ENCODE data around the gene EGLN2.
"Not testable (repeated sequence)": the region's sequence is repeated elsewhere in the genome, so short reads cannot be mapped to it uniquely, and the experiment has no call there.

Gene EGLN2

DNA sequence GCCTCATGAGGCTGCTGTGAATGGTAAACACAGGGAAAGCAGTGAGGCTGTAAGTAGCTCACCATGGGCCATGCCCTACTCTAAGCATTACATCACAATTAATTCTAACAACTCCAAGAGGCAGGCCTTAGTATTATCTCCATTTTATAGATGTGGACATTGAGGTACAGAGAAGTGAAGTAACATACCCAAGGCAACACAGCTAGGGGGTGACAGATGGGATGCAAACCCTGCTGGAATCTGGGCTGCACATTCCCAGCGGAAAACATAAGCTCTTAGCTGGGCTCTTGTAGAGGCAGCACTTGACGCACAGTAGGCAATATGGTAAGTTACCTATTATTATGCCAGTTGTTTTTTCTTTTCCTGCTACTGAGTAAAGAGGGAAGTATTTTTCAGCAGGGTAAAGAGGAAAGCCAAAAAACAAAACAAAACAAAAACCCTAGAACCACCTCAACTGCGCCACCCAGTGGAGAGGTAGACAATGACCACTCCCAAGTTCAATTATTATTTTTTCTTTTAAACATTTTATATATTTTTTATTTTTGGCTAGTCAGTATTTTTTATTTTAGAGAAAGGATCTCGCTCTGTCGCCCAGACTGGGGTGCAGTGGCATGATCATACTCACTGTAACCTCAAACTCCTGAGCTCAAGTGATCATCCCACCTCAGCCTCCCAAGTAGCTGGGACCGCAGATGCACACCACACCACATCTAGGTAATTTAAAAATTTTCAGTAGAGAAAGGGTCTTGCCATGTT lies 20.7 kb downstream of the EGLN2 start:
- not testable (repeated sequence) for DNase-seq (ENCODE audit: low read depth)

DNA sequence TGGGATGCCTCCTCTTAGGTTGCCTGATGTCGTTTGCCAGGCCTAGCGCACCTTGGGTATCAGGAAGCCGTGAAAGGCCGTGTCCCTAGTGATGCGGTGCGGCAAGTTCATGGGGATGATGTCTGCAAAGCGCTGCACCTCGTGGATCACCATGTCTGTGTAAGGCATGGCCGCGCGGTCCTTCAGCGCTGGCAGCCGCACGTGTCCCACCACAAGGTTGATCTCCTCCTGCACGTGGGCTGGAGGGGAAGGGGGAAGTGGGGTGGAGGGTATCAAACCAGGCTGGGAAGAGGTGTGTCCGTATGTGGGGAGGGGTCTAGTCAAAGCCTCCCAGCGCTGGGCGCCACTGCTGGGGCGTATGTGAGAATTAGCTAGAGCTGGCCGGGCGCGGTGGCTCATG lies 23.2 kb downstream of the EGLN2 start:
- DNase-seq (ENCODE audit: low read depth) = no peak

GRCh38 chr19:40822704-40823553 lies 23.9 kb downstream of the EGLN2 start:
- peak; percentile 60 for DNase-seq (ENCODE audit: low read depth)

- not testable (repeated sequence) for DNase-seq (ENCODE audit: low read depth)
Observed at GRCh38 chr19:40824916-40825315, 25.9 kb downstream of the EGLN2 start.

DNA sequence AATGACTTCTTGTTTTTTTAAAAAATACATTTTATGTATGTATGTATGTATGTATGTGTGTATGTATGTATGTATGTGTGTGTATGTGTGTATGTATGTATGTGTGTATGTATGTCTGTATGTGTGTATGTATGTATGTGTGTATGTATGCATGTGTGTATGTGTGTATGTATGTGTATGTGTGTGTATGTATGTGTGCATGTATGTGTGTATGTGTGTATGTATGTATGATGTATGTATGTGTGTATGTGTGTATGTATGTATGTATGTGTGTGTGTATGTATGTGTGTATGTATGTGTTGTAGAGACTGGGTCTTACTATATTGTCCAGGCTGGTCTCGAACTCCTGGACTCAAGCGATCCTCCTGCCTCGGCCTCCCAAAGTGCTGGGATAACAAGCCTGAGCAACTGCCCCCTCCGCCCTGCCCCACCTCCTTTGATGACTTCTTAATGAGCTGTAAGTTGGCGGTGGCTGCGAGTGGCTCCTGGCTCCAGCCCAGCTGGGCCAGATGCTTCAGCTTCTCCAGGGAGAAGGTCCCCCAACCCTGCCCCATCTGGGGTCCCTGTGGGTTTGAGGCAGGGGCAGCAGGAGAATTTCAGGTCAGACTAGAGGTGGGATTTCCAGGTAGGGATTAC lies 26.6 kb downstream of the EGLN2 start:
- not testable (repeated sequence) for DNase-seq (ENCODE audit: low read depth)

GRCh38 chr19:40826312-40826698 lies 27.3 kb downstream of the EGLN2 start:
- not testable (repeated sequence) for DNase-seq (ENCODE audit: low read depth)

- not testable (repeated sequence) for DNase-seq (ENCODE audit: low read depth)
Observed at GRCh38 chr19:40826699-40827385, 27.9 kb downstream of the EGLN2 start.

DNA sequence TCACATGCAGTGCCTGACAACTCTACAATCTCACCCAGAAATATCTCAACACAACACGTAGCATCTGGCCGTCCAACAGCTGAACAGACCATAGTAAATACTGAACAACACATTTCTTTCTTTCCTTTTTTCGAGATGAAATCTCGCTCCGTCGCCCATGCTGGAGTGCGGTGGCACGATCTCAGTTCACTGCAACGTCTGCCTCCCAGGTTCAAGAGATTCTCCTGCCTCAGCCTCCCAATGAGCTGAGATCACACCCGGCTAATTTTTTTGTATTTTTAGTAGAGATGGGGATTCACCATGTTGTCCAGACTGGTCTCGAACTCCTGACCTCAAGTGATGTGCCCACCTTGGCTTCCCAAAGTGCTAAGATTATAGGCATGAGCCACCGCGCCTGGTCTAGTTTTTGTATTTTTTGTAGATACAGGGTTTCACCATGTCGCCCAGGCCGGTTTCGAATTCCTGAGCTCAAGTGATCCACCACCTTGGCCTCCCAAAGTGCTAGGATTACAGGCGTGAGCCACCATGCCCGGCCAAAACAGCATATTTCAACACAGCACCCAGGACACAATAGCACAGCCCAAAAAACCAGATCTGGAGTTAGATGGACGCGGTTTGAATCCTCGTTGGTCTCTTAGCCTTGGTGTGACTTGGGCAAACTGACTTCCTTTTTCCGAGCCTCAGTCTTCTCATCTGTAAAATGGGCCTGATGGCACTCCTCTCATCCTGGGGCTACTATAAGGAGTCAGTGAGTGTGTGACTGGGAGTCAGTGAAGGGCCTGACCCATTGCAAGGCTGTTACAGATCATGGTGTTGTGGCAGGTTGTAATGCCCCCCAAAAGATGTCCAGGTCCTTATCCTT lies 28.6 kb downstream of the EGLN2 start:
- no peak for DNase-seq (ENCODE audit: low read depth)

- no peak for DNase-seq (ENCODE audit: low read depth)
Observed at GRCh38 chr19:40829205-40829604, 30.2 kb downstream of the EGLN2 start.

DNA sequence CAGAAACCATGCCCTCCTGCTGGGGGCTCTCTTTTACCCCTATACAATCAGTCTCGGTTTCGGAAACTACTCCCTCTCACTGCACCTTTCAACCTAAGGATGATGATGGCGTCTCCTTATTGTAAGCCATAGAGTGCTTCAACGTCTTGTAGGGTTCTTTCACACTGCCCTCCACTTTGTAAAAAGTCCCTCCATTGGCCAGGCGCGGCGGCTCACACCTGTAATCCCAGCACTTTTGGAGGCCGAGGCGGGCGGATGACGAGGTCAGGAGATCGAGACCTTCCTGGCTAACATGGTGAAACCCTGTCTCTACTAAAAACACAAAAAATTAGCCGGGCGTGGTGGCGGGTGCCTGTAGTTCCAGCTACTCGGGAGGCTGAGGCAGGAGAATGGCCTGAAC lies 31.8 kb downstream of the EGLN2 start:
- not testable (repeated sequence) for DNase-seq (ENCODE audit: low read depth)

GRCh38 chr19:40831502-40832430 lies 32.8 kb downstream of the EGLN2 start:
- peak; percentile 98 for DNase-seq (ENCODE audit: low read depth)

DNA sequence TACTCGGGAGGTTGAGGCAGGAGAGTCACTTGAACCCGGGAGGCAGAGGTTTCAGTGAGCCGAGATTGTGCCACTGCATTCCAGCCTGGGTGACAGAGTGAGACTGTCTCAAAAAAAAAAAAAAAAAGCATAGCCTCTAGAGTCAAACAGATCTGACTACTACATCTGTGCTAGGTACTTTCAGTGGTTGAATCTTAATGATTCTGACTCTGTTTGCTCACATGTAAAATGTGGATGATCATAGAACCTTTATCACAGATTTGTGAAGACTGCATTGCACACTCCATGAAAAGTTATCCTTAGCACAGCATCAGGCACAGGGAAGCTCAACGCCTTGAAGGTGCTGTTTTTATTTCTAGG lies 33.4 kb downstream of the EGLN2 start:
- not testable (repeated sequence) for DNase-seq (ENCODE audit: low read depth)

- DNase-seq (ENCODE audit: low read depth) = not testable (repeated sequence)
Observed at GRCh38 chr19:40833728-40834533, 34.9 kb downstream of the EGLN2 start.

DNA sequence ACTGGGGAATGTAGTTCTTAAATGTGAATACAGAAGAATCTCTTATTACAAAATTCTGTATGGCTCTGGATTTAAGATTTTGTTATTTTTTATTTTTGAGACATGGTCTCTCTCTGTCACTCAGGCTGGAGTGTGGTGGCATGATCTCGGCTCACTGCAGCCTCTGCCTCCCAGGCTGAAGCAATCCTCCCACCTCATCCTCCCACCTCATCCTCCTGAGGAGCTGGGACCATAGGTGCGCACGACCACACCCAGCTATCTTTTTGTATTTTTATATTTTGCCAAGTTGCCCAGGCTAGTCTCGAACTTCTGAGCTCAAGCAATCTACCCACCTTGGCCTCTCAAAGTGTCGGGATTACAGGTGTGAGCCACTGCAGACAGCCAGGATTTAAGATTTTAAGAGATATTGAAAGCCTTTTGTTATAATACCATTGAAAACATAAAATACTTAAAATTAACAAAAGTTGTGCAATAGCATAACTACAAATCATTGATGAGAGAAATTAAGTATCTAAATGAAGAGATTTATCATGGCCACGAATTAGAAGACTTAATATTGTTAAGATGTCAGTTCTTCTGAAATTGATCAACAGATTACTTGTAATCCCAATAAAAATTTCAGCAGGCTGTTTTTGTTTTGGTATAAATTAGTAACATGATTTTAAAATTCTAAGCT lies 37.9 kb downstream of the EGLN2 start:
- DNase-seq (ENCODE audit: low read depth) = no peak

GRCh38 chr19:40838477-40838876 lies 39.5 kb downstream of the EGLN2 start:
- not testable (repeated sequence) for DNase-seq (ENCODE audit: low read depth)

DNA sequence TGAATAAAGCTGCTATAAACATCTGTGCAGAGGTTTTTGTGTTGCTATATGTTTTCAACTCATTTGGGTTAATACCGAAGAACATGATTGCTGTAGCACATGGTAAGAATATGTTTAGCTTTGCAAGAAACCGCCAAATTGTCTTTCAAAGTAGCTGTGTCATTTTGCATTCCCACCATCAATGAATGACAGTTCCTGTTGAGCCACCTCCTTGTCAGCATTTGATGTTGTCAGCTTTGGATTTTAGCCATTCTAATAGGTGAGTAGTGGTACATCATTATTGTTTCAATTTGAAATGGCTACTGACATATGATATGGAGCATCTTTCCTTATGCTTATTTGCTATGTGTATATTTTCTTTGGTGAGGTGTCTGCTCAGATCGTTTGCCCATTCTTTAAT lies 43.0 kb downstream of the EGLN2 start:
- not testable (repeated sequence) for DNase-seq (ENCODE audit: low read depth)

DNA sequence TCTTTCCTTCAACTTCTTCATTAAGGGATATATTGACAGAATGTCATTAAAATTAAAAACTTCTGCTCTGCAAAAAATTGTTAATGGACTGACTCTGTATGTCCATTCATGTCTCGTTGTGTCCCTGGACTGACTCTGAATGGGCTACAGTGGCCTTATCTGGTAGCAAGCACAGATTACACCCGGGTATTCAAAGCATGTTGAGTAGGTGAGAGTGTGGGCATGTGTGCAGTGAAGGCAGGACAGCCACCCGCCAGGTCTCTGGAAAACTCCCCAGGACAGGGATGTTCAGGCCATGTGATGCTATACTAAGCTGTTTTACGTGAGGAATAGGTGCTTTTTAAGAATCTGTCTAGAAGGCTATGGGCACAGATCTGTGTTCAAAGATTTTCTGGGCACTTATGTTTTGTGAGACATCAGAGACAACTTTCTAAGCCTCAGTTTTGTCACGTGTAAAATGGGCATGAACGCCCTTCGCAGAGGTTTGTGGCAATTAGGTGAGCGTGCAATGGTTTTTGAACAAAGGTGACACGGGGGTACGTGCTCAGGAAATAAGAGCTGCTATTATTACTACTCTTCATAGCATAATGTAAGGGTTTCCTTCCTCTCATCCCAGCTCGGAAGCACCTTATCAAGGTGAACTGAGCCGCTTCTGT lies 44.1 kb downstream of the EGLN2 start:
- not testable (repeated sequence) for DNase-seq (ENCODE audit: low read depth)

DNA sequence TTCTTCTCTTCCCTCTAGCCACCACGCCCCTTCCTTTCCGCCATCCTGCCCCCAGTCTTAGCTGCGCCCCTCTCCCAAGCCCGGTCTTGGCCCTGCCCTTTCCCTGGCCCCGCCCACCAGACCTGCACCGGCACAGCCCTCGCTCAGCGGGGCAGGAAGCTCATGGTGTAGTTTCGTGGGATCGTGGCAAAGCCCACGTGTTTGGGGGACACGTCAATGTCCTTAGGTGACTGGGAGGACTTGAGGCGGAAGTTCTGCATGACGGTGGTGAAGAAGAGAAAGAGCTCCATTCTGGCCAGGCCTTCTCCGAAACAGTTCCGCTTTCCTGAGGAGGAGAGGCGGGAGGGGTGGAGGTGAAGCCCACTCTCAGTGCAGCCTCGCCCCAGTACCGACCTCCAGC lies 44.7 kb downstream of the EGLN2 start:
- not testable (repeated sequence) for DNase-seq (ENCODE audit: low read depth)

Measured in HS-27A (cell line).